Activated T-cell treated with anti-CD3 and anti-CD28 coated beads for 1 hour (primary cell): ENCODE data around the gene SCAMP5.

ENCODE experiments used
- DNase-seq: peaks from one replicate; pipeline ENCODE4 v3.0.0-alpha.2; 2020; ENCODE audit warnings: low read depth

Gene SCAMP5

GRCh38 chr15:75048394-75048793 is 53.0 kb downstream of the SCAMP5 start:
- DNase-seq = no peak

GRCh38 chr15:75049392-75049791 is 54.0 kb downstream of the SCAMP5 start:
- no peak for DNase-seq

GRCh38 chr15:75050283-75050682 is 54.9 kb downstream of the SCAMP5 start:
- no peak for DNase-seq

- no peak for DNase-seq
Observed at GRCh38 chr15:75051191-75051608, 55.8 kb downstream of the SCAMP5 start.

- DNase-seq = no peak
Observed at GRCh38 chr15:75051711-75052110, 56.3 kb downstream of the SCAMP5 start.

GRCh38 chr15:75052972-75053747 is 57.8 kb downstream of the SCAMP5 start:
- DNase-seq = no peak

GRCh38 chr15:75053748-75054125 is 58.4 kb downstream of the SCAMP5 start:
- DNase-seq = no peak

- no peak for DNase-seq
Observed at GRCh38 chr15:75054172-75054897, 59.0 kb downstream of the SCAMP5 start.

GRCh38 chr15:75056036-75056435 is 60.7 kb downstream of the SCAMP5 start:
- DNase-seq = no peak

- DNase-seq = no peak
Observed at GRCh38 chr15:75058127-75058905, 63.0 kb downstream of the SCAMP5 start.

GRCh38 chr15:75059607-75060006 is 64.2 kb downstream of the SCAMP5 start:
- DNase-seq = no peak

- no peak for DNase-seq
Observed at GRCh38 chr15:75061272-75061671, 65.9 kb downstream of the SCAMP5 start.

- no peak for DNase-seq
Observed at GRCh38 chr15:75062706-75063105, 67.3 kb downstream of the SCAMP5 start.

- DNase-seq = no peak
Observed at GRCh38 chr15:75063338-75063737, 68.0 kb downstream of the SCAMP5 start.

GRCh38 chr15:75063889-75064288 is 68.5 kb downstream of the SCAMP5 start:
- DNase-seq = no peak

GRCh38 chr15:75064846-75065245 is 69.5 kb downstream of the SCAMP5 start:
- DNase-seq = no peak

GRCh38 chr15:75065467-75065850 is 70.1 kb downstream of the SCAMP5 start:
- no peak for DNase-seq

- DNase-seq = no peak
Observed at GRCh38 chr15:75065851-75066509, 70.6 kb downstream of the SCAMP5 start.

- no peak for DNase-seq
Observed at GRCh38 chr15:75067123-75067830, 71.9 kb downstream of the SCAMP5 start.

- DNase-seq = no peak
Observed at GRCh38 chr15:75068748-75069147, 73.4 kb downstream of the SCAMP5 start.

GRCh38 chr15:75069301-75069925 is 74.0 kb downstream of the SCAMP5 start:
- no peak for DNase-seq
